Sigmoid colon (tissue), 7 donors: ENCODE data around the gene FOXP1. TPM values are rescaled to one million over a fixed set of nuclear protein-coding genes. Genes with fewer than 3 reads are reported as not detected.

Experiments
- DNase-seq: peaks from one replicate; pipeline ENCODE4 v3.0.0-alpha.2; 2019
- H3K27ac ChIP-seq, 4 donors: fragments of 200-600 bp; sonication (generic); one replicate each; pipeline ENCODE4 v1.5.1; 2016 to 2019; ENCODE audit warnings: mild to moderate bottlenecking in 1 of 4
- H3K27me3 ChIP-seq, 3 donors: fragments of 200-600 bp; sonication (generic); one replicate each; pipeline ENCODE4 v1.5.1; 2019; ENCODE audit warnings: mild to moderate bottlenecking in 1 of 3
- H3K36me3 ChIP-seq, 4 donors: fragments of 200-600 bp; sonication (generic); one replicate each; pipeline ENCODE4 v1.5.1; 2016 to 2019
- H3K4me1 ChIP-seq, 4 donors: fragments of 200-600 bp; sonication (generic); one replicate each; pipeline ENCODE4 v1.5.1; 2017 to 2019
- H3K4me3 ChIP-seq, 4 donors: fragments of 200-600 bp; sonication (generic); one replicate each; pipeline ENCODE4 v1.5.1; 2017 to 2019; ENCODE audit warnings: mild to moderate bottlenecking in 2 of 4, moderate library complexity in 1 of 4
- H3K9me3 ChIP-seq, 4 donors: fragments of 200-600 bp in 3 of 4; sonication (generic) in 3 of 4; one replicate each; pipeline versions ENCODE4 v1.5.1 to v1.6.1; 2013 to 2019
- EP300 ChIP-seq, 4 donors: sonication (generic); formaldehyde crosslinking; IDR thresholded peaks; one replicate each; pipeline ENCODE4 v1.6.1; 2017; ENCODE audit warnings: antibody characterized with exemption in 4 of 4
- POLR2A ChIP-seq, 2 donors: fragments of 450-650 bp; IDR thresholded peaks; one replicate each; pipeline ENCODE4 v1.6.1; 2016; ENCODE audit warnings: antibody characterized with exemption in 2 of 2, mild to moderate bottlenecking in 2 of 2, moderate library complexity in 2 of 2
- POLR2AphosphoS5 ChIP-seq, 4 donors: sonication (generic); formaldehyde crosslinking; IDR thresholded peaks; one replicate each; pipeline ENCODE4 v1.6.1; 2017; ENCODE audit warnings: antibody characterized with exemption in 4 of 4
- WGBS, 2 donors: extraction: QIAGEN DNeasy Blood & Tissue Kit; methylation state at CpG; one replicate each; pipeline ENCODE4 v1.1.7; 2013; 5-methylcytosine and 5-hydroxymethylcytosine counted together
- intact Hi-C: fragments of 100-400 bp; cut with DNase I; formaldehyde crosslinking; loops from one replicate; pipeline ENCODE4 v1.15.1; 2023
- polyA plus RNA-seq, 3 donors: library from polyadenylated mRNA; stranded (reverse); fragments of 200-250 nt; gene quantifications; one replicate each; pipeline ENCODE4 v1.2.3, GENCODE V29; 2013
- total RNA-seq, 4 donors: library from RNA; depleted of rRNA; stranded (reverse); fragments of >200 nt; gene quantifications; one replicate each; pipeline ENCODE4 v1.1.0, GENCODE V29; 2016
- TF ChIP-seq, protein P1 (sequence below), 4 experiments: fragments of 450-650 bp in 3 of 4; fragments of 200-600 bp in 1 of 4; IDR thresholded peaks; one replicate each; pipeline ENCODE4 v1.5.1; 2016 to 2019; ENCODE audit warnings: antibody characterized with exemption in 4 of 4, mild to moderate bottlenecking in 3 of 4, moderate library complexity in 2 of 4
- donor health status: healthy with polysubstance abuse.
- donor health status: Bipolar disorder and iron deficiency.
- donor health status: healthy.

FOXP1 gene
- total and polyA plus RNA-seq, 7 donors, result 13.8 to 232 (median 139) TPM

DNA sequence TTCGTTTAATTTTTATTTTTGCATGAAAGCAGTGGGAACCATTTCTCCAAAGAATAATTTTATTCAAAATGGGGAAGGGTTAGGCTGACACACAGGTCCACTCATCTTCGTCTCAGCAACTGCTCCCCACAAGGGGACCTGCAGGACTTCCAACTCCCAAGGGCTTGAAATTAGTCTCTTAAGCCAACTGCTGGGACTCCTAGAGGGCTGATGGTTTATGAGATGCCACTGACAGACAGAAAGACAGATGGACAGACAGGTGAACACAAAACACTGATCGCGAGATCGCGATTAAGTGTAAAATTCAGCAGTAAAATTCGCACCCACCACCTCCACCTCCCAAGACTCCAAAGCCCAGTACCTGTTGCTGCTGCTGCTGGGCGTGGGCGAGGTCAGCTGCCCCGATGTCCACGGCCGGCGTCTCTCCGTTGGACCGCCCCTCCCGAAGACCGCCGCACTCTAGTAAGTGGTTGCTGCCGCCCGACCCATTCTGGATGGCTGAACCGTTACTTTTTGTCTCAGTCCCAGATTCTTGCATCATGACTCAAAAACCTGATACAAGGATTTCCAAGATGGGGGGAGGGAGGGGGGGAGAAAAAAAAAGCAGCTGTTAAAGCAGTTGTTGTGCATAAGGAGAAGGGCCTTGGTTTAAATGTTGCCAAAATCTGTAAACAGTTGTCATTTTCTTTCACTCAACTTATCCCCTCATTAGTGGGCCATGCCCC, 385.5 kb downstream of the FOXP1 start:
- DNase-seq, result no peak
- 96 to 97% methylated on average over 21 of the region's 21 CpGs for WGBS, 2 donors
- H3K4me1 ChIP-seq, result peaks cover 0 to 39% (median 29%) of the 10 kb centered on the region in 4 donors
- TF ChIP-seq, protein P1, sequence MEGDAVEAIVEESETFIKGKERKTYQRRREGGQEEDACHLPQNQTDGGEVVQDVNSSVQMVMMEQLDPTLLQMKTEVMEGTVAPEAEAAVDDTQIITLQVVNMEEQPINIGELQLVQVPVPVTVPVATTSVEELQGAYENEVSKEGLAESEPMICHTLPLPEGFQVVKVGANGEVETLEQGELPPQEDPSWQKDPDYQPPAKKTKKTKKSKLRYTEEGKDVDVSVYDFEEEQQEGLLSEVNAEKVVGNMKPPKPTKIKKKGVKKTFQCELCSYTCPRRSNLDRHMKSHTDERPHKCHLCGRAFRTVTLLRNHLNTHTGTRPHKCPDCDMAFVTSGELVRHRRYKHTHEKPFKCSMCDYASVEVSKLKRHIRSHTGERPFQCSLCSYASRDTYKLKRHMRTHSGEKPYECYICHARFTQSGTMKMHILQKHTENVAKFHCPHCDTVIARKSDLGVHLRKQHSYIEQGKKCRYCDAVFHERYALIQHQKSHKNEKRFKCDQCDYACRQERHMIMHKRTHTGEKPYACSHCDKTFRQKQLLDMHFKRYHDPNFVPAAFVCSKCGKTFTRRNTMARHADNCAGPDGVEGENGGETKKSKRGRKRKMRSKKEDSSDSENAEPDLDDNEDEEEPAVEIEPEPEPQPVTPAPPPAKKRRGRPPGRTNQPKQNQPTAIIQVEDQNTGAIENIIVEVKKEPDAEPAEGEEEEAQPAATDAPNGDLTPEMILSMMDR (IDR thresholded peaks at IDR 0.05), result no peak
- TF ChIP-seq EP300 (IDR thresholded peaks at IDR 0.05) (no peak), POLR2A (IDR thresholded peaks at IDR 0.05) (no peak), POLR2AphosphoS5 (IDR thresholded peaks at IDR 0.05) (no peak)
- H3K27me3 ChIP-seq, result no peaks in the 10 kb centered on the region
- no peak overlapping the region for H3K4me3 ChIP-seq
- intact Hi-C loops, result no loop called here
- H3K36me3 ChIP-seq, result no peaks in the 10 kb centered on the region
- peak overlapping the region in 2 of 4 donors; percentile 45 to 85 for H3K27ac ChIP-seq
- H3K9me3 ChIP-seq, result no peaks in the 10 kb centered on the region

DNA sequence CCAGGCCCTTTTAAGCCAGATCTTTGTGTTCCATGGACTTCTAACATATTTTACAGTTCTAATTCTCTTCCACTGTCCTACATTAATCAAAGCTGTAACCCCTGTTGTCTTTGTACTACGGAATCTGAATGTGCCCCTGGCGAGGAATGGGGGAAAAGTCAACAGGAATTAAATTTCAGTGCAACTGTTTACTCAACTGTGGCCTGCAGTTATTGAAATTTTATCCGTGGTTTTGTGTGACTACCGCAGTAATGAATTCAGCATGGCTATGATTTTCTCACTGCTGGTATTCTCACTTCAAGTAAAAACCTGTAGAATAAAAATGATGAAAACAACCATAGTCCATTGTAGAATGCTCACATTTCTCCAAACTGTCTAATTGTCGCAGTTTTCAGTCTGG, 388.0 kb downstream of the FOXP1 start:
- intact Hi-C loops, result no loop called here
- 83 to 84% methylated on average over 5 of the region's 5 CpGs for WGBS, 2 donors
- TF ChIP-seq, protein P1 (IDR thresholded peaks at IDR 0.05), result no peak
- TF ChIP-seq POLR2AphosphoS5 (IDR thresholded peaks at IDR 0.05), result no peak
- no peak for TF ChIP-seq EP300 (IDR thresholded peaks at IDR 0.05)
- TF ChIP-seq POLR2A (IDR thresholded peaks at IDR 0.05), result no peak
- H3K4me3 ChIP-seq, result no peak overlapping the region
- H3K4me1 ChIP-seq, result peaks cover 0 to 30% (median 8%) of the 10 kb centered on the region in 4 donors
- no peak overlapping the region for H3K27ac ChIP-seq
- H3K9me3 ChIP-seq, result no peaks in the 10 kb centered on the region
- no peak for DNase-seq
- no peaks in the 10 kb centered on the region for H3K27me3 ChIP-seq
- H3K36me3 ChIP-seq, result no peaks in the 10 kb centered on the region

DNA sequence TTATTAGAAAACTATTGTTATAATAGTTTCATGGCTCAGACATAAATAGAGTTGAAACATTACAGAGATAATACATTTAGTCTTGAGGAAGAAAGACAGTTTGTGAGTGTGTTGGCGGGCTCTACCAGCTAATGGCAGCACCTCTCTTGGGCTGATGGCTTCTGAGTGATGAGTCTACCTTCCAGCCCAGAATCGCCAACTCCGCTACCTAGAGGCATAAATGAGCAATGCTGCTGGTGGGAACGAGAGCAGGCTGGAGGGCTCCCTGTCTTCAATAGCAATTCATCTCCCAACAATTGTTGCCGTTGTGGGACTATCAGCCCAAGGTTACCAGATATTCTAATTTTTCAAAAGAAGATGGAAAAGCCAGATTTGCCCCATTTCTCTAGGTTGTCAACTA, 388.7 kb downstream of the FOXP1 start:
- no peaks in the 10 kb centered on the region for H3K9me3 ChIP-seq
- TF ChIP-seq EP300 (IDR thresholded peaks at IDR 0.05), result no peak
- TF ChIP-seq, protein P1 (IDR thresholded peaks at IDR 0.05), result no peak
- TF ChIP-seq POLR2A (IDR thresholded peaks at IDR 0.05), result no peak
- no peak for TF ChIP-seq POLR2AphosphoS5 (IDR thresholded peaks at IDR 0.05)

DNA sequence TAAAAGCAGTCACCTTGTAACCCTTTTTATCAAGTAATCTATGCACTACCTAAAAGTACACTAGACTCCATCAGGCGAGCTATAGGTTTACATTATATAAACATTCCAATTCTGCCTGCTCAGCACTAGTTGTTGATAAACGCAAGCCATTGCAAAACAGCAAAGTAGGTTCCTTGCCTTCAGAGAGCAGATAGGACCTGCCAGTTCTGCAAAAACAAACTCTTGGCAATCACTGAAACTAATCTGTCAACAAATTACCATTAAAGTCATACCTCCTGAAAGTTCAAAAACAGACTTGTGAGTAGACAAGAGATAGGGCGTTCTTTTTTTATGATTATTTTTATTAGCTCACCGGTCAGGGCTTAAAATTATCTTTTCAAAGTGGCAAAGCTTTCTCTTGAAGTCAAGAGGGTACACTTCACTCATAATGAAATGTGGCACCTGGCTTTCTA, 392.5 kb downstream of the FOXP1 start:
- intact Hi-C loops, result no loop called here
- 31 to 72% methylated on average over 4 of the region's 4 CpGs for WGBS, 2 donors
- TF ChIP-seq EP300 (IDR thresholded peaks at IDR 0.05) (no peak), POLR2A (IDR thresholded peaks at IDR 0.05) (no peak), POLR2AphosphoS5 (IDR thresholded peaks at IDR 0.05) (no peak)
- TF ChIP-seq, protein P1 (IDR thresholded peaks at IDR 0.05), result no peak
- peaks cover 0 to 6% (median 2%) of the 10 kb centered on the region in 4 donors for H3K36me3 ChIP-seq
- DNase-seq, result no peak
- H3K4me1 ChIP-seq, result peaks cover 0 to 15% (median 1%) of the 10 kb centered on the region in 4 donors
- H3K27me3 ChIP-seq, result no peaks in the 10 kb centered on the region
- no peaks in the 10 kb centered on the region for H3K9me3 ChIP-seq
- H3K27ac ChIP-seq, result no peak overlapping the region
- no peak overlapping the region for H3K4me3 ChIP-seq

More for the DNA sequence above, 388.7 kb downstream of the FOXP1 start:
- Histone ChIP-seq H3K36me3 (no peaks in the 10 kb centered on the region), H3K4me3 (no peak overlapping the region), H3K4me1 (peaks cover 0 to 25% (median 8%) of the 10 kb centered on the region in 4 donors), H3K27me3 (no peaks in the 10 kb centered on the region), H3K27ac (no peak overlapping the region)
- intact Hi-C loops, result no loop called here
- 97 to 98% methylated on average over 5 of the region's 5 CpGs for WGBS, 2 donors
- DNase-seq, result no peak
